ENCODE results near the gene WDSUB1.

The WDSUB1 gene

GRCh38 chr2:159266554-159266953, 19.9 kb downstream of the WDSUB1 start:
- no peak overlapping the region for H3K27ac ChIP-seq (ENCODE audit: low read depth, low read length)
- H3K9me3 ChIP-seq (ENCODE audit: insufficient read depth, low read depth, low read length) = no peaks in the 10 kb centered on the region
- no CpG with 5 or more reads among the region's 3 CpGs for WGBS (ENCODE audit: extremely low coverage, insufficient coverage, insufficient read length)
- DNase-seq = no peak
- peak overlapping the region; percentile 77 for H3K14ac ChIP-seq (ENCODE audit: low read length)
- H3K9ac ChIP-seq (ENCODE audit: low read length) = no peak overlapping the region
- H3K4me1 ChIP-seq (ENCODE audit: control insufficient read depth in 1 of 2, insufficient read depth in 2 of 2, low read length in 2 of 2) = peaks cover 12% of the 10 kb centered on the region in 2 experiments
- H2AFZ ChIP-seq (ENCODE audit: insufficient read depth, low read length, poor library complexity) = no peak overlapping the region
- H2BK120ac ChIP-seq (ENCODE audit: insufficient read depth, low read length, poor library complexity) = peak overlapping the region; percentile 83
- no peak overlapping the region for H2AK5ac ChIP-seq (ENCODE audit: low read length)
- H3K4me2 ChIP-seq (ENCODE audit: low read length) = no peak overlapping the region
- peaks cover 0 to 5% of the 10 kb centered on the region in 2 experiments for H3K36me3 ChIP-seq (ENCODE audit: control insufficient read depth in 1 of 2, insufficient read depth in 2 of 2, low read length in 2 of 2)
- no peaks in the 10 kb centered on the region for H3K79me2 ChIP-seq (ENCODE audit: control insufficient read depth, insufficient read depth, low read length, poor library complexity)
- peaks cover 20% of the 10 kb centered on the region for H3K79me1 ChIP-seq (ENCODE audit: low read length)
- peak overlapping the region; percentile 51 for H3K18ac ChIP-seq (ENCODE audit: low read length)
- H4K8ac ChIP-seq (ENCODE audit: low read depth, low read length) = no peak overlapping the region
- peak overlapping the region; percentile 26 for H4K12ac ChIP-seq (ENCODE audit: low read depth, low read length)
- H3K23ac ChIP-seq (ENCODE audit: low read length) = no peak overlapping the region
- no peak overlapping the region for H2BK5ac ChIP-seq (ENCODE audit: low read depth, low read length, poor library complexity)
- H4K91ac ChIP-seq (ENCODE audit: low read depth, low read length) = peak overlapping the region; percentile 80
- H3K4ac ChIP-seq (ENCODE audit: low read depth, low read length) = peak overlapping the region; percentile 62
- peak overlapping the region; percentile 89 for H2BK12ac ChIP-seq (ENCODE audit: low read length)
- no peak overlapping the region for H3K4me3 ChIP-seq (ENCODE audit: low read depth, low read length)
- no peaks in the 10 kb centered on the region for H3K27me3 ChIP-seq (ENCODE audit: insufficient read depth, low read length)

DNA sequence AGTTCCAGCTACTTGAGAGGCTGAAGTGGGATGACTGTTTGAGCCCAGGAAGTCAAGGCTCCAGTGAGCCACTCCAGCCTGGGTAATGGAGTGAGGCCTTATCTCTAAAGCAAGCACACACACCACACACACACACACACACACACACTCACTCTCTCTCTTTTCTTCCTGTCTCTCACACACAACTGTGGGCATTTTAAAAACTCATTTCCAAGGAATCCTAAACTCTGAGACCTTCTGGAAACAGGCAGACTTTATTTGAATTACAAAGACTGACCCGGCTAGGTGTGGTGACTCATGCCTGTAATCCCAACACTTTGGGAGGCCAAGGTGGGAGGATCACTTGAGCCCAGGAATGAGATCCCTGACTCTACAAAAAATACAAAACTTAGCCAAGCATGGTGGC, 21.3 kb downstream of the WDSUB1 start:
- Histone ChIP-seq H2AFZ (ENCODE audit: insufficient read depth, low read length, poor library complexity) (no peak overlapping the region), H3K4me3 (ENCODE audit: low read depth, low read length) (no peak overlapping the region), H4K91ac (ENCODE audit: low read depth, low read length) (peak overlapping the region; percentile 91), H2AK5ac (ENCODE audit: low read length) (no peak overlapping the region), H4K8ac (ENCODE audit: low read depth, low read length) (no peak overlapping the region), H4K12ac (ENCODE audit: low read depth, low read length) (no peak overlapping the region), H3K4me2 (ENCODE audit: low read length) (no peak overlapping the region), H3K4ac (ENCODE audit: low read depth, low read length) (no peak overlapping the region), H3K36me3 (ENCODE audit: control insufficient read depth in 1 of 2, insufficient read depth in 2 of 2, low read length in 2 of 2) (peaks cover 0 to 5% of the 10 kb centered on the region in 2 experiments), H2BK5ac (ENCODE audit: low read depth, low read length, poor library complexity) (peak overlapping the region; percentile 76), H2BK12ac (ENCODE audit: low read length) (no peak overlapping the region), H3K14ac (ENCODE audit: low read length) (no peak overlapping the region), H3K79me2 (ENCODE audit: control insufficient read depth, insufficient read depth, low read length, poor library complexity) (no peaks in the 10 kb centered on the region), H2BK120ac (ENCODE audit: insufficient read depth, low read length, poor library complexity) (no peak overlapping the region), H3K27ac (ENCODE audit: low read depth, low read length) (peak overlapping the region; percentile 92), H3K27me3 (ENCODE audit: insufficient read depth, low read length) (no peaks in the 10 kb centered on the region), H3K18ac (ENCODE audit: low read length) (no peak overlapping the region), H3K4me1 (ENCODE audit: control insufficient read depth in 1 of 2, insufficient read depth in 2 of 2, low read length in 2 of 2) (peaks cover 10 to 12% of the 10 kb centered on the region in 2 experiments), H3K9ac (ENCODE audit: low read length) (no peak overlapping the region), H3K79me1 (ENCODE audit: low read length) (peaks cover 20% of the 10 kb centered on the region), H3K23ac (ENCODE audit: low read length) (no peak overlapping the region), H3K9me3 (ENCODE audit: insufficient read depth, low read depth, low read length) (no peaks in the 10 kb centered on the region)
- no CpG with 5 or more reads among the region's 1 CpG for WGBS (ENCODE audit: extremely low coverage, insufficient coverage, insufficient read length)
- DNase-seq = peak; percentile 32 to 60

DNA sequence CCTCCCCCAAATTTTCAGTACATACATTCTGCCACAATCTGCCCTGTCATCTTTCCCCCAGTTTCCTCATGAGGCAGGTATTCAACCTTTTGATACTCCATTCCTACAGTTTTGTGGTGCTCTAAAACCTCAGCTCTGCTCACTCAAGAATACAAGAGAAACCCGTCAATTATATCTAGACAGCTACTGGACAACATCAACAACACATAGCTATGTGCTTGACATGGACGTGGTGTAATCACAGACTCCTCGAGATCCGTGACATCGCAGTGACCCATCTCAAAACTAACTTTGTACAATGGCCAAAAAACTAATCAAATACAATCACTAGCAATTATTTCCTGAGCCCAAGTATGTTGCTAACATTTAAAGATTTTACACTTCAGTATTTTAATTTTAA, 23.6 kb downstream of the WDSUB1 start:
- H4K8ac ChIP-seq (ENCODE audit: low read depth, low read length) = no peak overlapping the region
- no peak overlapping the region for H3K27ac ChIP-seq (ENCODE audit: low read depth, low read length)
- no peak overlapping the region for H2BK5ac ChIP-seq (ENCODE audit: low read depth, low read length, poor library complexity)
- no peak overlapping the region for H3K14ac ChIP-seq (ENCODE audit: low read length)
- H3K4me2 ChIP-seq (ENCODE audit: low read length) = no peak overlapping the region
- no peaks in the 10 kb centered on the region for H3K79me2 ChIP-seq (ENCODE audit: control insufficient read depth, insufficient read depth, low read length, poor library complexity)
- peaks cover 20% of the 10 kb centered on the region for H3K79me1 ChIP-seq (ENCODE audit: low read length)
- peaks cover 10 to 12% of the 10 kb centered on the region in 2 experiments for H3K4me1 ChIP-seq (ENCODE audit: control insufficient read depth in 1 of 2, insufficient read depth in 2 of 2, low read length in 2 of 2)
- WGBS (ENCODE audit: extremely low coverage, insufficient coverage, insufficient read length) = no CpG with 5 or more reads among the region's 5 CpGs
- no peaks in the 10 kb centered on the region for H3K27me3 ChIP-seq (ENCODE audit: insufficient read depth, low read length)
- H2AFZ ChIP-seq (ENCODE audit: insufficient read depth, low read length, poor library complexity) = no peak overlapping the region
- no peak overlapping the region for H3K4me3 ChIP-seq (ENCODE audit: low read depth, low read length)
- no peak overlapping the region for H4K12ac ChIP-seq (ENCODE audit: low read depth, low read length)
- no peak overlapping the region for H2BK120ac ChIP-seq (ENCODE audit: insufficient read depth, low read length, poor library complexity)
- no peak overlapping the region for H4K91ac ChIP-seq (ENCODE audit: low read depth, low read length)
- H2AK5ac ChIP-seq (ENCODE audit: low read length) = no peak overlapping the region
- H3K18ac ChIP-seq (ENCODE audit: low read length) = no peak overlapping the region
- no peak overlapping the region for H2BK12ac ChIP-seq (ENCODE audit: low read length)
- H3K23ac ChIP-seq (ENCODE audit: low read length) = no peak overlapping the region
- no peak overlapping the region for H3K9ac ChIP-seq (ENCODE audit: low read length)
- H3K36me3 ChIP-seq (ENCODE audit: control insufficient read depth in 1 of 2, insufficient read depth in 2 of 2, low read length in 2 of 2) = peaks cover 0 to 10% of the 10 kb centered on the region in 2 experiments
- no peak overlapping the region for H3K4ac ChIP-seq (ENCODE audit: low read depth, low read length)
- no peaks in the 10 kb centered on the region for H3K9me3 ChIP-seq (ENCODE audit: insufficient read depth, low read depth, low read length)
- no peak for DNase-seq

- Histone ChIP-seq H3K4me2 (ENCODE audit: low read length) (no peak overlapping the region), H3K23ac (ENCODE audit: low read length) (no peak overlapping the region), H4K91ac (ENCODE audit: low read depth, low read length) (peak overlapping the region; percentile 83), H3K9me3 (ENCODE audit: insufficient read depth, low read depth, low read length) (no peaks in the 10 kb centered on the region), H3K4ac (ENCODE audit: low read depth, low read length) (peak overlapping the region; percentile 83), H3K4me3 (ENCODE audit: low read depth, low read length) (no peak overlapping the region), H3K4me1 (ENCODE audit: control insufficient read depth in 1 of 2, insufficient read depth in 2 of 2, low read length in 2 of 2) (peaks cover 10 to 12% of the 10 kb centered on the region in 2 experiments), H2BK12ac (ENCODE audit: low read length) (peak overlapping the region; percentile 99), H3K14ac (ENCODE audit: low read length) (peak overlapping the region; percentile 70), H3K79me2 (ENCODE audit: control insufficient read depth, insufficient read depth, low read length, poor library complexity) (no peaks in the 10 kb centered on the region), H2AFZ (ENCODE audit: insufficient read depth, low read length, poor library complexity) (no peak overlapping the region), H3K27ac (ENCODE audit: low read depth, low read length) (peak overlapping the region; percentile 76), H3K18ac (ENCODE audit: low read length) (peak overlapping the region; percentile 92), H3K27me3 (ENCODE audit: insufficient read depth, low read length) (no peaks in the 10 kb centered on the region), H2BK120ac (ENCODE audit: insufficient read depth, low read length, poor library complexity) (peak overlapping the region; percentile 91), H3K79me1 (ENCODE audit: low read length) (peaks cover 19% of the 10 kb centered on the region), H4K8ac (ENCODE audit: low read depth, low read length) (peak overlapping the region; percentile 85), H2BK5ac (ENCODE audit: low read depth, low read length, poor library complexity) (peak overlapping the region; percentile 96), H2AK5ac (ENCODE audit: low read length) (peak overlapping the region; percentile 94), H3K9ac (ENCODE audit: low read length) (no peak overlapping the region), H3K36me3 (ENCODE audit: control insufficient read depth in 1 of 2, insufficient read depth in 2 of 2, low read length in 2 of 2) (peaks cover 0 to 13% of the 10 kb centered on the region in 2 experiments), H4K12ac (ENCODE audit: low read depth, low read length) (peak overlapping the region; percentile 75)
- peak; percentile 32 to 70 for DNase-seq
- WGBS (ENCODE audit: extremely low coverage, insufficient coverage, insufficient read length) = no CpG with 5 or more reads among the region's 6 CpGs
Observed at GRCh38 chr2:159262226-159262625, 24.3 kb downstream of the WDSUB1 start.
